Naive B cell (primary cell): ENCODE data around the gene FAF1. TPM values are rescaled to one million over a fixed set of nuclear protein-coding genes. Genes with fewer than 3 reads are reported as not detected.

ENCODE experiments used
- ATAC-seq, 2 donors: fragments of 150-1000 bp; cut with Tn5 transposase; 2 replicates each; pipeline ENCODE4 v1.10.0; 2021; ENCODE audit warnings: low read depth in 2 of 2, mild to moderate bottlenecking in 2 of 2, moderate library complexity in 2 of 2
- DNase-seq: peaks from one replicate; pipeline ENCODE4 v3.0.0; 2022
- H3K27ac Mint-ChIP-seq, 6 donors: one replicate each; pipeline ENCODE4 v1.8.0; 2020 to 2022; ENCODE audit warnings: mild to moderate bottlenecking in 6 of 6, mixed read lengths in 6 of 6, moderate library complexity in 5 of 6, inconsistent platforms in 2 of 6
- H3K27me3 Mint-ChIP-seq, 3 donors: one replicate each; pipeline ENCODE4 v1.8.0; 2021 to 2022; ENCODE audit warnings: mixed read lengths in 3 of 3, mild to moderate bottlenecking in 1 of 3
- H3K36me3 Mint-ChIP-seq, 2 donors: one replicate each; pipeline ENCODE4 v1.8.0; 2020 to 2022; ENCODE audit warnings: mixed read lengths in 2 of 2, inconsistent platforms in 1 of 2, mild to moderate bottlenecking in 1 of 2
- H3K4me1 Mint-ChIP-seq, 3 donors: one replicate each; pipeline ENCODE4 v1.8.0; 2020 to 2022; ENCODE audit warnings: mixed read lengths in 3 of 3, inconsistent platforms in 1 of 3, mild to moderate bottlenecking in 1 of 3, moderate library complexity in 1 of 3
- H3K4me3 Mint-ChIP-seq, 8 donors: one replicate each; pipeline ENCODE4 v1.8.0; 2020 to 2022; ENCODE audit warnings: mild to moderate bottlenecking in 8 of 8, mixed read lengths in 8 of 8, moderate library complexity in 8 of 8, inconsistent platforms in 2 of 8
- H3K9me3 Mint-ChIP-seq, 7 donors: one replicate each; pipeline ENCODE4 v1.8.0; 2020 to 2022; ENCODE audit warnings: mixed read lengths in 7 of 7, mild to moderate bottlenecking in 5 of 7, inconsistent platforms in 2 of 7, moderate library complexity in 1 of 7
- polyA plus RNA-seq, 6 donors: library from polyadenylated mRNA; unstranded; fragments of 300-500 nt; fragmentation: Illumina TruSeq; gene quantifications; one replicate each; pipeline ENCODE4 v1.2.3, GENCODE V29; 2021; ENCODE audit warnings: low read depth in 6 of 6

The FAF1 gene
- polyA plus RNA-seq, 6 donors from 2014 or later, result 36.4 to 66.5 (median 43.2) TPM

GRCh38 chr1:50986653-50987052, 26.6 kb upstream of the FAF1 start:
- Mint-ChIP-seq H3K9me3 (no peaks in the 10 kb centered on the region), H3K4me1 (no peaks in the 10 kb centered on the region), H3K4me3 (no peak overlapping the region), H3K36me3 (no peaks in the 10 kb centered on the region), H3K27me3 (no peaks in the 10 kb centered on the region), H3K27ac (no peak overlapping the region)
- DNase-seq, result no peak
- no peak for ATAC-seq

GRCh38 chr1:50985094-50985493, 25.0 kb upstream of the FAF1 start:
- DNase-seq (no peak), ATAC-seq (no peak)
- H3K27ac Mint-ChIP-seq, result no peak overlapping the region

GRCh38 chr1:50983219-50983802, 23.2 kb upstream of the FAF1 start:
- Mint-ChIP-seq H3K36me3 (no peaks in the 10 kb centered on the region), H3K27ac (no peak overlapping the region), H3K9me3 (no peaks in the 10 kb centered on the region), H3K4me3 (no peak overlapping the region), H3K27me3 (peaks cover 0 to 8% (median 0%) of the 10 kb centered on the region in 3 donors), H3K4me1 (peaks cover 6 to 10% (median 8%) of the 10 kb centered on the region in 3 donors)
- no peak for ATAC-seq
- no peak for DNase-seq

More at GRCh38 chr1:50985094-50985493, 25.0 kb upstream of the FAF1 start:
- Mint-ChIP-seq H3K36me3 (no peaks in the 10 kb centered on the region), H3K9me3 (no peaks in the 10 kb centered on the region), H3K27me3 (no peaks in the 10 kb centered on the region), H3K4me1 (no peaks in the 10 kb centered on the region), H3K4me3 (no peak overlapping the region)

GRCh38 chr1:50982611-50983010, 22.5 kb upstream of the FAF1 start:
- Mint-ChIP-seq H3K4me3 (no peak overlapping the region), H3K27ac (no peak overlapping the region), H3K36me3 (no peaks in the 10 kb centered on the region), H3K4me1 (peaks cover 6 to 10% (median 10%) of the 10 kb centered on the region in 3 donors), H3K9me3 (no peaks in the 10 kb centered on the region), H3K27me3 (peaks cover 0 to 8% (median 0%) of the 10 kb centered on the region in 3 donors)
- ATAC-seq (no peak), DNase-seq (no peak)

- Mint-ChIP-seq H3K9me3 (no peaks in the 10 kb centered on the region), H3K27ac (no peak overlapping the region), H3K4me3 (no peak overlapping the region), H3K27me3 (peaks cover 3 to 12% (median 4%) of the 10 kb centered on the region in 3 donors), H3K36me3 (no peaks in the 10 kb centered on the region), H3K4me1 (peaks cover 13 to 16% (median 15%) of the 10 kb centered on the region in 3 donors)
- ATAC-seq, result no peak
- no peak for DNase-seq
These were observed 21.7 kb upstream of the FAF1 start for GRCh38 chr1:50981741-50982140.

- Mint-ChIP-seq H3K27ac (no peak overlapping the region), H3K27me3 (peaks cover 7 to 17% (median 11%) of the 10 kb centered on the region in 3 donors), H3K9me3 (no peaks in the 10 kb centered on the region), H3K36me3 (no peaks in the 10 kb centered on the region), H3K4me1 (peaks cover 20 to 24% (median 21%) of the 10 kb centered on the region in 3 donors), H3K4me3 (no peak overlapping the region)
- ATAC-seq, result no peak
- no peak for DNase-seq
These were observed 20.4 kb upstream of the FAF1 start for GRCh38 chr1:50980505-50980904.

- no peaks in the 10 kb centered on the region for H3K36me3 Mint-ChIP-seq
These were observed 19.9 kb upstream of the FAF1 start for GRCh38 chr1:50979937-50980336.

GRCh38 chr1:50978852-50979781, 19.1 kb upstream of the FAF1 start:
- peak overlapping the region in 4 of 6 donors; percentile 18 to 58 (median 38) for H3K27ac Mint-ChIP-seq
- H3K9me3 Mint-ChIP-seq, result no peaks in the 10 kb centered on the region
- peaks cover 10 to 22% (median 21%) of the 10 kb centered on the region in 3 donors for H3K27me3 Mint-ChIP-seq
- peak overlapping the region; percentile 77 to 89 (median 84) for H3K4me3 Mint-ChIP-seq
- DNase-seq (no peak), ATAC-seq (no peak)
- H3K4me1 Mint-ChIP-seq, result peaks cover 20 to 24% (median 21%) of the 10 kb centered on the region in 3 donors
- no peaks in the 10 kb centered on the region for H3K36me3 Mint-ChIP-seq

More at GRCh38 chr1:50979937-50980336, 19.9 kb upstream of the FAF1 start:
- H3K4me1 Mint-ChIP-seq, result peaks cover 20 to 24% (median 21%) of the 10 kb centered on the region in 3 donors
- ATAC-seq (no peak), DNase-seq (no peak)
- H3K9me3 Mint-ChIP-seq, result no peaks in the 10 kb centered on the region
- H3K27ac Mint-ChIP-seq, result no peak overlapping the region
- H3K4me3 Mint-ChIP-seq, result peak overlapping the region in 1 of 8 donors; percentile 34
- H3K27me3 Mint-ChIP-seq, result peaks cover 7 to 17% (median 14%) of the 10 kb centered on the region in 3 donors

- ATAC-seq (peak; percentile 24 to 43), DNase-seq (peak; percentile 33)
- peak overlapping the region; percentile 77 to 89 (median 84) for H3K4me3 Mint-ChIP-seq
- H3K4me1 Mint-ChIP-seq, result peaks cover 20 to 24% (median 21%) of the 10 kb centered on the region in 3 donors
- no peaks in the 10 kb centered on the region for H3K9me3 Mint-ChIP-seq
- H3K27me3 Mint-ChIP-seq, result peaks cover 17 to 30% (median 28%) of the 10 kb centered on the region in 3 donors
- no peaks in the 10 kb centered on the region for H3K36me3 Mint-ChIP-seq
- H3K27ac Mint-ChIP-seq, result peak overlapping the region in 5 of 6 donors; percentile 15 to 58 (median 31)
These were observed 18.2 kb upstream of the FAF1 start for GRCh38 chr1:50978144-50978851.

GRCh38 chr1:50977575-50978143, 17.6 kb upstream of the FAF1 start:
- H3K4me3 Mint-ChIP-seq, result peak overlapping the region; percentile 81 to 94 (median 88)
- H3K27me3 Mint-ChIP-seq, result peaks cover 17 to 30% (median 28%) of the 10 kb centered on the region in 3 donors
- H3K4me1 Mint-ChIP-seq, result peaks cover 20 to 24% (median 21%) of the 10 kb centered on the region in 3 donors
- ATAC-seq (peak; percentile 38 to 48), DNase-seq (peak; percentile 25)
- peak overlapping the region in 3 of 6 donors; percentile 29 to 59 (median 56) for H3K27ac Mint-ChIP-seq
- no peaks in the 10 kb centered on the region for H3K36me3 Mint-ChIP-seq
- H3K9me3 Mint-ChIP-seq, result no peaks in the 10 kb centered on the region

- Mint-ChIP-seq H3K4me1 (peaks cover 20 to 24% (median 21%) of the 10 kb centered on the region in 3 donors), H3K4me3 (peak overlapping the region; percentile 81 to 94 (median 88)), H3K36me3 (no peaks in the 10 kb centered on the region), H3K27me3 (peaks cover 17 to 30% (median 28%) of the 10 kb centered on the region in 3 donors), H3K27ac (peak overlapping the region in 2 of 6 donors; percentile 29 to 56), H3K9me3 (no peaks in the 10 kb centered on the region)
- DNase-seq, result peak; percentile 49
- ATAC-seq, result peak; percentile 83 to 85
These were observed 17.0 kb upstream of the FAF1 start for GRCh38 chr1:50976890-50977574.

GRCh38 chr1:50976111-50976889, 16.2 kb upstream of the FAF1 start:
- ATAC-seq (no peak), DNase-seq (no peak)
- no peaks in the 10 kb centered on the region for H3K36me3 Mint-ChIP-seq
- no peaks in the 10 kb centered on the region for H3K9me3 Mint-ChIP-seq
- peak overlapping the region; percentile 81 to 94 (median 88) for H3K4me3 Mint-ChIP-seq
- peak overlapping the region in 2 of 6 donors; percentile 33 to 56 for H3K27ac Mint-ChIP-seq
- peaks cover 20 to 24% (median 21%) of the 10 kb centered on the region in 3 donors for H3K4me1 Mint-ChIP-seq
- peaks cover 17 to 30% (median 28%) of the 10 kb centered on the region in 3 donors for H3K27me3 Mint-ChIP-seq
